Thyroid gland (tissue), 4 donors: ENCODE data around the gene CDK5R1. TPM values are rescaled to one million over a fixed set of nuclear protein-coding genes. Genes with fewer than 3 reads are reported as not detected.

Experiments
- DNase-seq, 2 donors: peaks; one replicate each; pipeline ENCODE4 v3.0.0-alpha.2; 2019
- H3K27ac ChIP-seq, 3 donors: fragments of 200-600 bp; sonication (generic); 1 replicate in 2 of 3; 2 replicates in 1 of 3; pipeline ENCODE4 v1.5.1; 2016 to 2019; ENCODE audit warnings: mild to moderate bottlenecking in 1 of 3, moderate library complexity in 1 of 3
- H3K27me3 ChIP-seq: fragments of 200-600 bp; sonication (generic); one replicate; pipeline ENCODE4 v1.5.1; 2019
- H3K36me3 ChIP-seq, 2 donors: fragments of 200-600 bp; sonication (generic); one replicate each; pipeline ENCODE4 v1.5.1; 2016 to 2019
- H3K4me1 ChIP-seq, 2 donors: fragments of 200-600 bp; sonication (generic); one replicate each; pipeline ENCODE4 v1.5.1; 2017 to 2019
- H3K4me3 ChIP-seq, 3 donors: fragments of 200-600 bp; sonication (generic); replicated peaks in 1 of 3; 1 replicate in 2 of 3; 2 replicates in 1 of 3; pipeline ENCODE4 v1.5.1; 2016; ENCODE audit warnings: mild to moderate bottlenecking in 1 of 3
- H3K9me3 ChIP-seq: fragments of 200-600 bp; sonication (generic); one replicate; pipeline ENCODE4 v1.5.1; 2017
- CTCF ChIP-seq, 6 experiments: fragments of 200-600 bp in 3 of 6; fragments of 450-650 bp in 3 of 6; sonication (generic) in 3 of 6; IDR thresholded peaks; one replicate each; pipeline ENCODE4 v1.5.1; 2016 to 2019; ENCODE audit warnings: antibody characterized with exemption in 6 of 6, mild to moderate bottlenecking in 2 of 6, inconsistent platforms in 1 of 6, moderate library complexity in 1 of 6
- POLR2A ChIP-seq, 2 donors: fragments of 450-650 bp; IDR thresholded peaks; one replicate each; pipeline ENCODE4 v1.6.1; 2017; ENCODE audit warnings: antibody characterized with exemption in 2 of 2, mild to moderate bottlenecking in 2 of 2, moderate library complexity in 1 of 2
- WGBS, 2 donors: methylation state at CpG; one replicate each; pipeline ENCODE4 v1.1.5; 2017; 5-methylcytosine and 5-hydroxymethylcytosine counted together
- intact Hi-C: fragments of 100-400 bp; cut with DNase I; formaldehyde crosslinking; loops from one replicate; pipeline ENCODE4 v1.15.1; 2023
- total RNA-seq, 4 donors: library from RNA; depleted of rRNA; stranded (reverse); fragments of >200 nt; gene quantifications; one replicate each; pipeline ENCODE4 v1.2.3, GENCODE V29; 2016

CDK5R1 gene
- total RNA-seq, 4 donors from 2014 or later, result 0.49 to 0.78 (median 0.58) TPM

GRCh38 chr17:32444301-32445073, 42.3 kb upstream of the CDK5R1 start, which contains the start of gene PSMD11:
TSS of gene PSMD11 (plus strand) at chr17:32444510. CDS start at chr17:32444524, 14 bp downstream.
- Histone ChIP-seq H3K9me3 (no peaks in the 10 kb centered on the region), H3K36me3 (peaks cover 13 to 14% of the 10 kb centered on the region in 2 donors), H3K27ac (peak within 1 kb of the TSS; percentile 51 to 80 (median 55)), H3K27me3 (no peaks in the 10 kb centered on the region), H3K4me3 (peak within 1 kb of the TSS; percentile 29 to 81 (median 67)), H3K4me1 (peaks cover 18 to 19% of the 10 kb centered on the region in 2 donors)
- WGBS, 2 donors, result 0 to 1% methylated on average over 4 to 28 of the region's 74 CpGs
- peak; percentile 99 for DNase-seq
- TF ChIP-seq POLR2A (IDR thresholded peaks at IDR 0.05), result peak; percentile 7 to 77
- TF ChIP-seq CTCF (IDR thresholded peaks at IDR 0.05), result peak in 3 of 6 experiments; percentile 79 to 95 (median 93)
- intact Hi-C loops, result no loop called here

GRCh38 chr17:32445074-32445415, 41.7 kb upstream of the CDK5R1 start:
- Histone ChIP-seq H3K4me3 (peak overlapping the region; percentile 29 to 81 (median 67)), H3K9me3 (no peaks in the 10 kb centered on the region), H3K36me3 (peaks cover 13 to 14% of the 10 kb centered on the region in 2 donors), H3K27me3 (no peaks in the 10 kb centered on the region), H3K27ac (peak overlapping the region in 2 of 3 donors; percentile 55 to 80), H3K4me1 (peaks cover 18 to 19% of the 10 kb centered on the region in 2 donors)
- DNase-seq, result no peak
- intact Hi-C loops, result no loop called here
- 0% methylated on average over 12 to 14 of the region's 14 CpGs for WGBS, 2 donors
- TF ChIP-seq POLR2A (IDR thresholded peaks at IDR 0.05) (no peak), CTCF (IDR thresholded peaks at IDR 0.05) (no peak)

GRCh38 chr17:32445497-32445896, 41.3 kb upstream of the CDK5R1 start:
- TF ChIP-seq POLR2A (IDR thresholded peaks at IDR 0.05) (no peak), CTCF (IDR thresholded peaks at IDR 0.05) (no peak)
- no peak for DNase-seq
- intact Hi-C loops, result no loop called here
- no peaks in the 10 kb centered on the region for H3K9me3 ChIP-seq
- WGBS, 2 donors, result 23 to 25% methylated on average over 6 of the region's 6 CpGs
- H3K36me3 ChIP-seq, result peaks cover 13 to 14% of the 10 kb centered on the region in 2 donors
- H3K27me3 ChIP-seq, result no peaks in the 10 kb centered on the region
- H3K4me3 ChIP-seq, result peak overlapping the region; percentile 29 to 81 (median 67)
- no peak overlapping the region for H3K27ac ChIP-seq
- H3K4me1 ChIP-seq, result peaks cover 18 to 19% of the 10 kb centered on the region in 2 donors

- Histone ChIP-seq H3K9me3 (no peaks in the 10 kb centered on the region), H3K4me1 (peaks cover 18 to 19% of the 10 kb centered on the region in 2 donors), H3K4me3 (no peak overlapping the region), H3K27me3 (no peaks in the 10 kb centered on the region), H3K36me3 (peaks cover 13 to 14% of the 10 kb centered on the region in 2 donors), H3K27ac (no peak overlapping the region)
- no peak for DNase-seq
- TF ChIP-seq CTCF (IDR thresholded peaks at IDR 0.05) (no peak), POLR2A (IDR thresholded peaks at IDR 0.05) (no peak)
- intact Hi-C loops, result no loop called here
- 68 to 82% methylated on average over 2 of the region's 2 CpGs for WGBS, 2 donors
Measured at GRCh38 chr17:32445971-32446370, 40.8 kb upstream of the CDK5R1 start.

- H3K27me3 ChIP-seq, result no peaks in the 10 kb centered on the region
- peaks cover 13 to 18% of the 10 kb centered on the region in 2 donors for H3K36me3 ChIP-seq
- no peak for TF ChIP-seq POLR2A (IDR thresholded peaks at IDR 0.05)
- no peak for TF ChIP-seq CTCF (IDR thresholded peaks at IDR 0.05)
- 42 to 51% methylated on average over 2 of the region's 2 CpGs for WGBS, 2 donors
- no peaks in the 10 kb centered on the region for H3K9me3 ChIP-seq
- peaks cover 18 to 19% of the 10 kb centered on the region in 2 donors for H3K4me1 ChIP-seq
- no peak overlapping the region for H3K27ac ChIP-seq
- intact Hi-C loops, result no loop called here
- no peak for DNase-seq
- H3K4me3 ChIP-seq, result no peak overlapping the region
Measured at GRCh38 chr17:32446949-32447348, 39.8 kb upstream of the CDK5R1 start.
